H9 (cell line): ENCODE results near the gene TSPAN9. TPM values are rescaled to one million over a fixed set of nuclear protein-coding genes. Genes with fewer than 3 reads are reported as not detected.

ENCODE experiments used
- DNase-seq: peaks from one replicate; pipeline ENCODE4 v3.0.0-alpha.2; 2017
- H2AFZ ChIP-seq: one replicate; pipeline ENCODE4 v1.6.1; 2013; ENCODE audit warnings: mild to moderate bottlenecking, low read length, control low read depth, moderate library complexity
- H2AK5ac ChIP-seq: 2 replicates; pipeline ENCODE4 v1.6.1; 2013; ENCODE audit warnings: low read length, control low read depth, mixed read lengths; ENCODE audit not compliant: insufficient read length
- H2BK120ac ChIP-seq: one replicate; pipeline ENCODE4 v1.6.1; 2013; ENCODE audit warnings: low read depth, mild to moderate bottlenecking, low read length, control low read depth, inconsistent platforms; ENCODE audit not compliant: poor library complexity, severe bottlenecking
- H2BK12ac ChIP-seq: 2 replicates; pipeline ENCODE4 v1.6.1; 2013; ENCODE audit warnings: low read length, control low read depth, mixed read lengths, low read depth; ENCODE audit not compliant: insufficient read length
- H2BK15ac ChIP-seq: 2 replicates; pipeline ENCODE4 v1.6.1; 2013; ENCODE audit warnings: low read depth, low read length, control low read depth
- H2BK20ac ChIP-seq: one replicate; pipeline ENCODE4 v1.6.1; 2013; ENCODE audit warnings: low read depth, mild to moderate bottlenecking, low read length, control low read depth, inconsistent platforms; ENCODE audit not compliant: poor library complexity, severe bottlenecking
- H2BK5ac ChIP-seq: 2 replicates; pipeline ENCODE4 v1.6.1; 2013; ENCODE audit warnings: low read length, control low read depth, mixed read lengths; ENCODE audit not compliant: insufficient read length
- H3K14ac ChIP-seq: 2 replicates; pipeline ENCODE4 v1.6.1; 2013; ENCODE audit warnings: low read length, control low read depth; ENCODE audit not compliant: insufficient read depth
- H3K18ac ChIP-seq: 2 replicates; pipeline ENCODE4 v1.6.1; 2013; ENCODE audit warnings: low read depth, mild to moderate bottlenecking, mixed read lengths, low read length, control low read depth; ENCODE audit not compliant: insufficient read length
- H3K23ac ChIP-seq: 2 replicates; pipeline ENCODE4 v1.6.1; 2013; ENCODE audit warnings: low read length, control low read depth, mixed read lengths, low read depth; ENCODE audit not compliant: insufficient read length
- H3K23me2 ChIP-seq: 2 replicates; pipeline ENCODE4 v1.6.1; 2013; ENCODE audit warnings: low read depth, mild to moderate bottlenecking, mixed read lengths, low read length, control low read depth; ENCODE audit not compliant: insufficient read length, poor library complexity, severe bottlenecking
- H3K27ac ChIP-seq: 2 replicates; pipeline ENCODE4 v1.5.1; 2013; ENCODE audit warnings: low read length, control low read depth, mixed read lengths, low read depth; ENCODE audit not compliant: insufficient read length
- H3K27me3 ChIP-seq: 2 replicates; pipeline ENCODE4 v1.6.1; 2013; ENCODE audit warnings: low read length, control low read depth, inconsistent platforms; ENCODE audit not compliant: insufficient read depth
- H3K4ac ChIP-seq: 2 replicates; pipeline ENCODE4 v1.6.1; 2013; ENCODE audit warnings: low read depth, mild to moderate bottlenecking, control low read depth, inconsistent platforms, low read length, moderate library complexity
- H3K4me1 ChIP-seq: 2 replicates; pipeline ENCODE4 v1.6.1; 2013; ENCODE audit warnings: low read length, control low read depth, inconsistent platforms; ENCODE audit not compliant: insufficient read depth
- H3K4me2 ChIP-seq: 2 replicates; pipeline ENCODE4 v1.6.1; 2013; ENCODE audit warnings: low read length, control low read depth, mixed read lengths; ENCODE audit not compliant: insufficient read length, insufficient read depth
- H3K56ac ChIP-seq: 2 replicates; pipeline ENCODE4 v1.6.1; 2013; ENCODE audit warnings: low read depth, mild to moderate bottlenecking, mixed read lengths, low read length, control low read depth; ENCODE audit not compliant: insufficient read length
- H3K79me1 ChIP-seq: 2 replicates; pipeline ENCODE4 v1.6.1; 2013; ENCODE audit warnings: low read depth, mild to moderate bottlenecking, moderate library complexity, low read length, control low read depth, inconsistent platforms; ENCODE audit not compliant: insufficient read depth, poor library complexity, severe bottlenecking
- H3K79me2 ChIP-seq: 2 replicates; pipeline ENCODE4 v1.6.1; 2013; ENCODE audit warnings: low read length, control low read depth, inconsistent platforms; ENCODE audit not compliant: insufficient read depth
- H3K9ac ChIP-seq: 2 replicates; pipeline ENCODE4 v1.6.1; 2013; ENCODE audit warnings: low read length, control low read depth, mixed read lengths; ENCODE audit not compliant: insufficient read length; ENCODE audit errors: extremely low read depth
- H3K9me3 ChIP-seq: one replicate; pipeline ENCODE4 v1.6.1; 2013; ENCODE audit warnings: low read depth, low read length, inconsistent platforms; ENCODE audit not compliant: control insufficient read depth
- H3T11ph ChIP-seq: one replicate; pipeline ENCODE4 v1.6.1; 2013; ENCODE audit warnings: mild to moderate bottlenecking, low read length, control low read depth, inconsistent platforms
- H4K20me1 ChIP-seq: one replicate; pipeline ENCODE4 v1.6.1; 2013; ENCODE audit not compliant: control insufficient read depth, insufficient read length, insufficient read depth
- H4K5ac ChIP-seq: 2 replicates; pipeline ENCODE4 v1.6.1; 2013; ENCODE audit warnings: low read depth, mild to moderate bottlenecking, mixed read lengths, low read length, control low read depth; ENCODE audit not compliant: insufficient read length
- H4K8ac ChIP-seq: replicated peaks from 2 replicates; pipeline ENCODE4 v1.6.1; 2013; ENCODE audit warnings: low read length, control low read depth, mixed read lengths, low read depth; ENCODE audit not compliant: insufficient read length
- H4K91ac ChIP-seq: 2 replicates; pipeline ENCODE4 v1.6.1; 2013; ENCODE audit warnings: low read depth, mild to moderate bottlenecking, moderate library complexity, mixed read lengths, low read length, control low read depth; ENCODE audit not compliant: insufficient read length
- H3K27ac Mint-ChIP-seq, 3 experiments: 2 replicates in 2 of 3; 3 replicates in 1 of 3; pipeline ENCODE4 v1.8.0; 2020 to 2021; ENCODE audit warnings: mixed read lengths in 3 of 3, mild to moderate bottlenecking in 1 of 3, moderate library complexity in 1 of 3
- H3K27me3 Mint-ChIP-seq: 2 replicates; pipeline ENCODE4 v1.8.0; 2021; ENCODE audit warnings: low read depth, mild to moderate bottlenecking, moderate library complexity, mixed read lengths
- H3K36me3 Mint-ChIP-seq, 3 experiments: 2 replicates in 2 of 3; 3 replicates in 1 of 3; pipeline ENCODE4 v1.8.0; 2020 to 2021; ENCODE audit warnings: low read depth in 3 of 3, mixed read lengths in 3 of 3; ENCODE audit not compliant: insufficient read depth in 1 of 3
- H3K4me1 Mint-ChIP-seq, 2 experiments: 2 replicates each; pipeline ENCODE4 v1.8.0; 2020; ENCODE audit warnings: mixed read lengths in 2 of 2
- H3K4me3 Mint-ChIP-seq, 2 experiments: 2 replicates in 1 of 2; 3 replicates in 1 of 2; pipeline ENCODE4 v1.8.0; 2020 to 2021; ENCODE audit warnings: mild to moderate bottlenecking in 2 of 2, mixed read lengths in 2 of 2, moderate library complexity in 1 of 2
- H3K9me3 Mint-ChIP-seq, 2 experiments: 2 replicates in 1 of 2; 3 replicates in 1 of 2; pipeline ENCODE4 v1.8.0; 2020; ENCODE audit warnings: mild to moderate bottlenecking in 2 of 2, mixed read lengths in 2 of 2, moderate library complexity in 1 of 2
- CTCF ChIP-seq: fragments of 200-600 bp; sonication (generic); conservative IDR thresholded peaks from 3 replicates; pipeline ENCODE4 v1.8.0; 2021; ENCODE audit warnings: antibody characterized with exemption, mild to moderate bottlenecking
- WGBS: extraction: QIAGEN DNeasy Blood & Tissue Kit; methylation state at CpG from one replicate; pipeline ENCODE4 v1.1.7; 2013; ENCODE audit warnings: missing lambda C conversion rate, low lambda C conversion rate, mixed read lengths; ENCODE audit not compliant: insufficient read length; ENCODE audit errors: extremely low coverage; 5-methylcytosine and 5-hydroxymethylcytosine counted together
- total RNA-seq: library from RNA; stranded (reverse); gene quantifications from 2 replicates; pipeline ENCODE4 v1.2.1, GENCODE V29; 2021

Gene TSPAN9
- total RNA-seq, 1 experiment from 2014 or later: 19.0 TPM

GRCh38 chr12:3271639-3272038 is 194.5 kb downstream of the TSPAN9 start:
- Histone ChIP-seq H3K9me3 (no peaks in the 10 kb centered on the region), H2BK15ac (no peak overlapping the region), H2BK120ac (no peak overlapping the region), H4K91ac (no peak overlapping the region), H3K4me2 (no peak overlapping the region), H4K8ac (no peak overlapping the region), H3K79me2 (no peaks in the 10 kb centered on the region), H4K20me1 (no peaks in the 10 kb centered on the region), H2AFZ (no peak overlapping the region), H2BK12ac (no peak overlapping the region), H3K4ac (no peak overlapping the region), H3K23ac (no peak overlapping the region), H2AK5ac (no peak overlapping the region), H2BK5ac (no peak overlapping the region), H3K27me3 (no peaks in the 10 kb centered on the region), H3K27ac (no peak overlapping the region), H3K14ac (no peak overlapping the region), H3K9ac (no peak overlapping the region), H4K5ac (no peak overlapping the region), H3K4me1 (no peaks in the 10 kb centered on the region), H3K79me1 (no peaks in the 10 kb centered on the region), H3K18ac (no peak overlapping the region), H3K56ac (no peak overlapping the region), H3T11ph (no peak overlapping the region), H2BK20ac (no peak overlapping the region), H3K23me2 (no peaks in the 10 kb centered on the region)
- TF ChIP-seq CTCF: no peak
- Mint-ChIP-seq H3K27ac (peak overlapping the region in 2 of 3 experiments; percentile 50 to 63; a peak in 3 of 7 replicates), H3K9me3 (no peaks in the 10 kb centered on the region), H3K4me1 (peaks cover 18 to 38% of the 10 kb centered on the region in 2 experiments), H3K36me3 (no peaks in the 10 kb centered on the region; a peak in 1 of 7 replicates), H3K4me3 (no peak overlapping the region), H3K27me3 (no peaks in the 10 kb centered on the region)
- WGBS: no CpG with 5 or more reads among the region's 6 CpGs
- no peak for DNase-seq
